Endothelial cell of umbilical vein (primary cell): ENCODE results near the gene GGA2.

ENCODE experiments used
- CTCF ChIP-seq, 2 donors: IDR thresholded peaks; 1 replicate in 1 of 2; 2 replicates in 1 of 2; pipeline ENCODE4 v1.5.1; 2011; ENCODE audit warnings: low read length in 2 of 2, mild to moderate bottlenecking in 2 of 2, moderate library complexity in 2 of 2, control low read depth in 1 of 2, inconsistent platforms in 1 of 2, low read depth in 1 of 2; ENCODE audit not compliant: insufficient read depth in 1 of 2; ENCODE audit errors: extremely low read depth in 1 of 2
- POLR2AphosphoS5 ChIP-seq: IDR thresholded peaks from 2 replicates; pipeline ENCODE4 v1.6.1; 2012; ENCODE audit warnings: low read depth, mild to moderate bottlenecking, control low read depth, low read length, moderate library complexity; ENCODE audit not compliant: insufficient read depth

GRCh38 chr16:23500862-23501225 is 9.4 kb downstream of the GGA2 start:
- TF ChIP-seq CTCF (IDR thresholded peaks at IDR 0.05; ENCODE audit: extremely low read depth in 1 of 2, insufficient read depth in 1 of 2, low read depth in 1 of 2, low read length in 2 of 2) (no peak), POLR2AphosphoS5 (no peak)
